GM12892 (cell line): ENCODE data around the gene PTK6.

Experiments
- POLR2A ChIP-seq: IDR thresholded peaks from 2 replicates; pipeline ENCODE4 v1.6.1; 2011; ENCODE audit warnings: low read depth, low read length, control low read depth
- POLR2AphosphoS5 ChIP-seq: IDR thresholded peaks from 2 replicates; pipeline ENCODE4 v1.6.1; 2011; ENCODE audit warnings: low read depth, low read length, control low read depth
- TAF1 ChIP-seq: IDR thresholded peaks from 2 replicates; pipeline ENCODE4 v1.6.1; 2011; ENCODE audit warnings: low read depth, mild to moderate bottlenecking, control low read depth, low read length, borderline replicate concordance

DNA sequence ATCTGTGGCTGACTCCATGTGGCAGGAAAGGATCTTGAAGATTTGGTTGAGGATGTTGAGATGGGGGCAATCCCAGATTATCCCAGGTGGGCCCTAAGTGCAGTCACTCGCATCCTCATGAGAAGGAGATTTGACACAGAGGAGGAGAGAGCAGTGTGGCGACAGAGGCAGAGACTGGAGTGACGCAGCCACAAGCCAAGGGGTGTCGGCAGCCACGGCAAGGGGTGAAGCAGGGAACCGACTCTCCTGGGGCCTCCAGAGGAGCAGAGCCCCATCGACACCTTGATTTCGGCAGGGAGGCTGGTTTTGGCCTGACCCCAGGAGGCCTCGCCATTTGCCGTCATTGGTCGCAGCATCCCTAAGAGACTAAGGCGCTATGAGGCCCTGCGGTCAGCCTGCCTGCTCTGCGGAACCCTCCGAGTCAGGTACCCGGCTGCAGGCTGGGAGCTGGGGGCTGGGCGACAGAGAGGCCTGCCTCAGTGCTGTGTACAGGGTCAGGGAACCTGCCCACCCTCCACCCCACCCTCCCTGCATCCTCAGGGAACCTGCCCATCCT lies 50.8 kb downstream of the PTK6 start:
- TF ChIP-seq POLR2A (no peak), POLR2AphosphoS5 (no peak), TAF1 (no peak)
